Pancreas (tissue), 10 donors: ENCODE results near the gene RUNX1. TPM values are rescaled to one million over a fixed set of nuclear protein-coding genes. Genes with fewer than 3 reads are reported as not detected.

Experiments used
- ATAC-seq, 4 donors: fragments of 200-7000 bp; cut with Tn5 transposase; one replicate each; pipeline versions ENCODE4 v1.8.0 to v1.9.1; 2020; ENCODE audit warnings: mild to moderate bottlenecking in 4 of 4, moderate library complexity in 4 of 4
- DNase-seq, 6 donors: peaks; one replicate each; pipeline ENCODE4 v3.0.0-alpha.2; 2020
- FAIRE-seq: peaks from 2 replicates; lab custom pipeline; 2012; peaks lifted over from hg19 to GRCh38; lab: Jason Lieb, UNC
- H3K27ac ChIP-seq, 4 donors: fragments of 200-600 bp; sonication (generic); 1 replicate in 3 of 4; 2 replicates in 1 of 4; pipeline versions ENCODE4 v1.5.0 to v1.8.0; 2020
- H3K27me3 ChIP-seq, 4 donors: fragments of 200-600 bp; one replicate each; pipeline ENCODE4 v1.8.0; 2021
- H3K36me3 ChIP-seq, 3 donors: fragments of 200-600 bp; sonication (generic) in 1 of 3; one replicate each; pipeline versions ENCODE4 v1.5.0 to v1.8.0; 2020 to 2021
- H3K4me1 ChIP-seq, 3 donors: fragments of 200-600 bp; one replicate each; pipeline ENCODE4 v1.8.0; 2021
- H3K4me3 ChIP-seq, 4 donors: fragments of 200-600 bp; sonication (generic) in 2 of 4; one replicate each; pipeline versions ENCODE4 v1.5.0 to v1.8.0; 2020 to 2021
- H3K9me3 ChIP-seq, 4 donors: fragments of 200-600 bp; one replicate each; pipeline ENCODE4 v1.8.0; 2021
- WGBS, 2 donors: extraction: QIAGEN DNeasy Blood & Tissue Kit; methylation state at CpG; one replicate each; pipeline ENCODE4 v1.1.7; 2013; 5-methylcytosine and 5-hydroxymethylcytosine counted together
- intact Hi-C, 3 donors: fragments of 100-400 bp; cut with DNase I; formaldehyde crosslinking; loops; one replicate each; pipeline versions ENCODE4 v1.11.1 to v1.14.2; 2022
- polyA plus RNA-seq, 2 donors: library from polyadenylated mRNA; stranded (reverse); fragments of 200-250 nt; gene quantifications; one replicate each; pipeline ENCODE4 v1.2.3, GENCODE V29; 2013
- total RNA-seq, 6 donors: library from RNA; stranded (reverse); fragmentation: NEBNext Ultra II Directional in 4 of 6; extraction: Animal tissue kit (Norgen Biotek cat#: 25700) in 4 of 6; gene quantifications; one replicate each; pipeline versions ENCODE4 v1.2.1 to v1.2.4, GENCODE V29; 2021 to 2023
- TF ChIP-seq, protein P1 (sequence below), 4 donors: fragments of 200-600 bp; sonication (generic) in 3 of 4; IDR thresholded peaks; one replicate each; pipeline versions ENCODE4 v1.5.0 to v1.8.0; 2021; ENCODE audit warnings: antibody characterized with exemption in 4 of 4
- donor health status: healthy with polysubstance abuse.
- donor health status: DM: no; HTN: no; CAD: no; lungs with moderate emphysema.
- donor health status: DM: no; HTN: no; CAD: no.
- donor health status: control.
- donor health status: control.
- donor health status: Bipolar disorder and iron deficiency.
- donor health status: DM: yes; HTN: yes; CAD: no.
- donor health status: DM: no; HTN: no; CAD: no.
- donor health status: DM: no; HTN: no; CAD: no.
- donor health status: DM: yes; HTN: yes; CAD: no.

Gene RUNX1
- total and polyA plus RNA-seq, 8 donors, result 2.1 to 38.2 (median 4.5) TPM

GRCh38 chr21:35032474-35033263, 16.4 kb downstream of the RUNX1 start:
- Histone ChIP-seq H3K36me3 (no peaks in the 10 kb centered on the region), H3K4me1 (no peaks in the 10 kb centered on the region), H3K27me3 (peaks cover 0 to 3% (median 0%) of the 10 kb centered on the region in 4 donors), H3K27ac (no peak overlapping the region), H3K9me3 (no peaks in the 10 kb centered on the region), H3K4me3 (no peak overlapping the region)
- TF ChIP-seq, protein P1, sequence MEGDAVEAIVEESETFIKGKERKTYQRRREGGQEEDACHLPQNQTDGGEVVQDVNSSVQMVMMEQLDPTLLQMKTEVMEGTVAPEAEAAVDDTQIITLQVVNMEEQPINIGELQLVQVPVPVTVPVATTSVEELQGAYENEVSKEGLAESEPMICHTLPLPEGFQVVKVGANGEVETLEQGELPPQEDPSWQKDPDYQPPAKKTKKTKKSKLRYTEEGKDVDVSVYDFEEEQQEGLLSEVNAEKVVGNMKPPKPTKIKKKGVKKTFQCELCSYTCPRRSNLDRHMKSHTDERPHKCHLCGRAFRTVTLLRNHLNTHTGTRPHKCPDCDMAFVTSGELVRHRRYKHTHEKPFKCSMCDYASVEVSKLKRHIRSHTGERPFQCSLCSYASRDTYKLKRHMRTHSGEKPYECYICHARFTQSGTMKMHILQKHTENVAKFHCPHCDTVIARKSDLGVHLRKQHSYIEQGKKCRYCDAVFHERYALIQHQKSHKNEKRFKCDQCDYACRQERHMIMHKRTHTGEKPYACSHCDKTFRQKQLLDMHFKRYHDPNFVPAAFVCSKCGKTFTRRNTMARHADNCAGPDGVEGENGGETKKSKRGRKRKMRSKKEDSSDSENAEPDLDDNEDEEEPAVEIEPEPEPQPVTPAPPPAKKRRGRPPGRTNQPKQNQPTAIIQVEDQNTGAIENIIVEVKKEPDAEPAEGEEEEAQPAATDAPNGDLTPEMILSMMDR (IDR thresholded peaks at IDR 0.05), result no peak
- ATAC-seq (no peak), DNase-seq (no peak), FAIRE-seq (no peak)
- intact Hi-C loops, result no loop called here
- WGBS, 2 donors, result 66 to 81% methylated on average over 2 of the region's 2 CpGs

DNA sequence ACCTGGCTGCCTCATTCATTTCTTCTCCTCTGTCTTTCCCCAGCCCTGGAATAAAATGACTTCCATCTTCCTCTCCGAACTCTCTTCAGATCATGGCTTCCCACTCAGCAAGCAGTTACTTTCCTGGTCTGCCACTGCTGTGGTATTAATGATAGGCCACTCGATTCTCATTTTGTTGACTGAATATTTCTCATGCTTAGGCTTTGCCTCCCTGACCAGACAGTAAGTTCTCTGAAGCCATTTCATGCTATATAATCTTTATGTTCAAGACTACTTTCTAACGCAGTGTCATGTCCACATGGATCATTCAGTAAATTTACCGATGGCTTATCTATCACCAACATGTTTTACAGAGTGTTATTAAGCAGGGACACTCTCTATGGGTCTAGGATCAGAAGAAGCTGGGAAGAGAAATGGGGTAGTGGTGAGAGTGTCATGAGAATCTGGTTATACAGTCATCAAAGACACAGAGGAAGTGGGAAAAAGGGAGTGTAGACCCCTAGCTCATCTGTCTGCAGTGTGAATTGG, 20.6 kb downstream of the RUNX1 start:
- Histone ChIP-seq H3K4me1 (no peaks in the 10 kb centered on the region), H3K27me3 (peaks cover 0 to 3% (median 0%) of the 10 kb centered on the region in 4 donors), H3K36me3 (no peaks in the 10 kb centered on the region), H3K27ac (no peak overlapping the region), H3K4me3 (no peak overlapping the region), H3K9me3 (no peaks in the 10 kb centered on the region)
- FAIRE-seq (no peak), ATAC-seq (no peak), DNase-seq (no peak)
- intact Hi-C loops, result no loop called here
- 89 to 92% methylated on average over 4 of the region's 4 CpGs for WGBS, 2 donors
- TF ChIP-seq, protein P1 (IDR thresholded peaks at IDR 0.05), result no peak

GRCh38 chr21:35027563-35028450, 21.3 kb downstream of the RUNX1 start:
- intact Hi-C loops, result no loop called here
- peaks cover 0 to under 1% (median 0%) of the 10 kb centered on the region in 4 donors for H3K27me3 ChIP-seq
- WGBS, 2 donors, result 71 to 77% methylated on average over 5 of the region's 5 CpGs
- no peak for ATAC-seq
- no peak overlapping the region for H3K27ac ChIP-seq
- H3K9me3 ChIP-seq, result no peaks in the 10 kb centered on the region
- H3K4me1 ChIP-seq, result no peaks in the 10 kb centered on the region
- no peak overlapping the region for H3K4me3 ChIP-seq
- H3K36me3 ChIP-seq, result no peaks in the 10 kb centered on the region
- FAIRE-seq, result no peak
- TF ChIP-seq, protein P1 (IDR thresholded peaks at IDR 0.05), result no peak
- DNase-seq, result no peak

DNA sequence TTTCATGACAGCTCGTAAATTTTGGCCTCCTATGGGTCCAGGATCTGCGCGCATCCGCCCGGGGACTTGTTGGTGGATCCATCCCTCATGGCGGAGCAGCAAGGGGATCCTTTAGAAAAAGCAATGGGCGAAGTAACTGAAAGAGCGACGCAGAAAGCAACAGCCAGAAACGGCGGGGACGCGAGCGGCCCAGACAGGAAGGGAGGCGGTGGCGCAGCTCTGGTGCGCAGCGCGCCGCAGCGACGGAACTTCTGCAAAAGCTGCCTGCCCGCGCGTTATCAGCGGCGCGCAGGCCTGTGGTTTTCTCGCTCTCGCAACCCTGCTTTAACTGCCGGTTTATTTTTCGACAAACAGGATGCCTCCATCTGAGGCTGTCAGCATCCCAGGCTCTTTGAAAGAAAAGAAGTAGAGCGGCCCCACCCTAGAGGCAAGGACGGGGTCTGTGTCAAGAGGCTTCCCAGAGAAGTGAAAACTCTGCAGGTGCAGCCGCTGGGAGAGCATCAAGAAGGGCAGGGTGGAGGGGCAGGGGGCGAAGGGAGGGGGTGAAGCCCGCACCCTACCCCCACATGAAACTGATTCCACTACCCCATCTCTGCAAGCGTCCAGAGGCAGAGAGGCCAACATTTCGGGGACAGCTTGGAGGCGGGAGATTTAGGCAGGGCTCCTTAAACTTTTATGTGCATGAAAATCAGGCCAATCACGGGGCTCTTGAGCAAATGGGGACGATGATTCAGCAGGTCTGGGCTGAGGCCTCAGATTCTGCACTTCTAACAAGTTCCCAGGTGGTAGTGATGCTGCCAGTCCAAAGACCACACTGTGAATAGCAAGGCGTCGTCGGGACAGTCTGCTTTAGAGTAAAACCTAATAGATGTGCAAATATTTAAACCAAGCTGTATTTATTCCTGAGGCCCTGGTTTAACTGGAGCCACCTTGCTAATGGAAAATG, 22.2 kb downstream of the RUNX1 start:
- TF ChIP-seq, protein P1 (IDR thresholded peaks at IDR 0.05), result no peak
- no peak overlapping the region for H3K4me3 ChIP-seq
- FAIRE-seq (no peak), DNase-seq (peak in 1 of 6 donors; percentile 37), ATAC-seq (peak in 3 of 4 donors; percentile 61 to 84 (median 84))
- intact Hi-C loops, result no loop called here
- H3K27me3 ChIP-seq, result no peaks in the 10 kb centered on the region
- H3K27ac ChIP-seq, result peak overlapping the region in 1 of 4 donors; percentile 44
- H3K36me3 ChIP-seq, result no peaks in the 10 kb centered on the region
- 62 to 63% methylated on average over 45 of the region's 45 CpGs for WGBS, 2 donors
- H3K9me3 ChIP-seq, result no peaks in the 10 kb centered on the region
- H3K4me1 ChIP-seq, result no peaks in the 10 kb centered on the region
